HFF-Myc (cell line): ENCODE results near the gene MRM2.

Experiments
- DNase-seq: peaks from one replicate; pipeline ENCODE4 v3.0.0-alpha.2; 2011; ENCODE audit warnings: low read depth; ENCODE audit errors: extremely low read depth
- H3K4me3 ChIP-seq: replicated peaks from 2 replicates; pipeline ENCODE4 v1.5.1; 2011; ENCODE audit warnings: low read depth, mild to moderate bottlenecking, control low read depth, low read length
- TF ChIP-seq, protein P1 (sequence below): IDR thresholded peaks from 2 replicates; pipeline ENCODE4 v1.5.1; 2012; ENCODE audit warnings: mild to moderate bottlenecking, low read depth, low read length, control low read depth; ENCODE audit errors: missing control alignments

MRM2 gene

DNA sequence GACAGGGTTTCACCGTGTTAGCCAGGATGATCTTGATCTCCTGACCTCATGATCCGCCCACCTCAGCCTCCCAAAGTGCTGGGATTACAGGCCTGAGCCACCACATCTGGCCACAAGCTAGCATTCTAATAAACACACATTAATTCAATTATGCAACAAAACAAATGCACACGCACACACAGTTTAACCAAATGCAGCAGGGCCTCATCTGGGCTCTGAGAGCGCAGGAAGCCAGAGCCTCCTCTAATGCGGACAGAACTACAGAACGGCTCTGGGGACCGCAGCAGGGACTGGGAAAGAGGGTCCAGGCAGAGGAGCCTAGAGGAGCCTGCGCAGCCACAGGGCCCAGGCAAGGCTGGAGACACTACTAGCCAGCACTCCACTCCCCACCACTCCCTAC, 13.1 kb downstream of the MRM2 start:
- H3K4me3 ChIP-seq, result no peak overlapping the region

DNA sequence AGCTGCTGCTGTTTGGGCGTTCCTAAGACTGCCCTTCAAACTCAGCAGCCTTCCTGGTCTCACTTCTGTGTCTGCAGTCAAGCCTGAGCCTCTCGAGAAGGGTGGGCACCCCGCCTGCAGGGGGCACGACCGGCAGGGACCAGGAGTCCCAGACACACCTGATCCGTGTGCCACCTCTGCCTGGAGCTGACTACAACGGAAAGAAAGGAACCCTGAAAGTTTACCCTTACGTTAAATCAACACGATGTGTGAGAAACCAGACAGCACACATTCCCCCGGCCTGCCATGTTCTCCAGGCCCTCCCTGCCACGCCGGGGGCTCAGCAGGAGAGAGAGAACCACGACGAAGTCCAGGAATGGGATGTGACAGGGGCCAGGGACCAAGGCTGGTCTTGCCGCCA, 14.3 kb downstream of the MRM2 start:
- H3K4me3 ChIP-seq, result no peak overlapping the region
- TF ChIP-seq, protein P1, sequence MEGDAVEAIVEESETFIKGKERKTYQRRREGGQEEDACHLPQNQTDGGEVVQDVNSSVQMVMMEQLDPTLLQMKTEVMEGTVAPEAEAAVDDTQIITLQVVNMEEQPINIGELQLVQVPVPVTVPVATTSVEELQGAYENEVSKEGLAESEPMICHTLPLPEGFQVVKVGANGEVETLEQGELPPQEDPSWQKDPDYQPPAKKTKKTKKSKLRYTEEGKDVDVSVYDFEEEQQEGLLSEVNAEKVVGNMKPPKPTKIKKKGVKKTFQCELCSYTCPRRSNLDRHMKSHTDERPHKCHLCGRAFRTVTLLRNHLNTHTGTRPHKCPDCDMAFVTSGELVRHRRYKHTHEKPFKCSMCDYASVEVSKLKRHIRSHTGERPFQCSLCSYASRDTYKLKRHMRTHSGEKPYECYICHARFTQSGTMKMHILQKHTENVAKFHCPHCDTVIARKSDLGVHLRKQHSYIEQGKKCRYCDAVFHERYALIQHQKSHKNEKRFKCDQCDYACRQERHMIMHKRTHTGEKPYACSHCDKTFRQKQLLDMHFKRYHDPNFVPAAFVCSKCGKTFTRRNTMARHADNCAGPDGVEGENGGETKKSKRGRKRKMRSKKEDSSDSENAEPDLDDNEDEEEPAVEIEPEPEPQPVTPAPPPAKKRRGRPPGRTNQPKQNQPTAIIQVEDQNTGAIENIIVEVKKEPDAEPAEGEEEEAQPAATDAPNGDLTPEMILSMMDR, result no peak
- DNase-seq, result no peak

More for the DNA sequence above, 13.1 kb downstream of the MRM2 start:
- DNase-seq, result no peak
- TF ChIP-seq, protein P1, result no peak

DNA sequence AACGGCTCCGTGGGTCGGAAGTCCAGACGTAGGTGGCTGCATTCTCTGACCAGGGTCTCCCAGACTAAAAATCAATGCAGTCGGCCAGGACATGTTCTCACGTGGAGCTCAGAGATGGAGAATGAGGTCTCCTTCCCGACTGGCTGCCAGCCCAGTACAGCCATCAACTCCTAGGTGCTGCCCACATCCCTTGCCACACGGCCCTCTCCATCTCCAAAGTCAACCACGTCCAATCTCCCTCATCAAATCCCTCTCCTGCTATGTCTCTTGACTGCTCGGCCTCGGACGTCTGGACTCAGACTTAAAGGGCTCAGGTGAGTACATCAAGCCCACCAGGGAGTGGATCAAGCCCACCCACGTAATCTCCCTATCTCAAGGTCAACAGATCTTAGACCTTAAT, 16.2 kb downstream of the MRM2 start:
- TF ChIP-seq, protein P1, result no peak
- DNase-seq, result no peak
- H3K4me3 ChIP-seq, result no peak overlapping the region

DNA sequence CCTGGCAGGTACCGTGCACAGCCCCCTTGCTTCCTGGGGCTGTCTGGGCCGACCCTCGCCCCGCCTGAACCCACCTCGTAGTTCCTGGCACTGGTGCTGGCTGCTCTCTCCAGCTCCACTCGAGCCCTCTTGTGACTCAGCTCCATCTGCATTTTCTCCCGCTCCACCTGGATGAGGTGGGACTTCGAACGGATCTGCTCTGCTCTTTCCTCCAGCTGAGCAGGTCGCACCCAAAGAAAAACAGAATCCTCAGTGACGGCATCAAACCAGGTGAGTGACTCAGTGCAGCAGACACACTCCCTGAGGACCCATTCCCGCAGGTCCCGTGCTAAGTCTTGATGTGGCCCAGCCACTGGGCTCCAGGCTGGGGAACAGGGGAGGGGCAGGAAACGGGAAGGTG, 16.7 kb downstream of the MRM2 start:
- no peak overlapping the region for H3K4me3 ChIP-seq
- no peak for DNase-seq
- TF ChIP-seq, protein P1, result no peak

DNA sequence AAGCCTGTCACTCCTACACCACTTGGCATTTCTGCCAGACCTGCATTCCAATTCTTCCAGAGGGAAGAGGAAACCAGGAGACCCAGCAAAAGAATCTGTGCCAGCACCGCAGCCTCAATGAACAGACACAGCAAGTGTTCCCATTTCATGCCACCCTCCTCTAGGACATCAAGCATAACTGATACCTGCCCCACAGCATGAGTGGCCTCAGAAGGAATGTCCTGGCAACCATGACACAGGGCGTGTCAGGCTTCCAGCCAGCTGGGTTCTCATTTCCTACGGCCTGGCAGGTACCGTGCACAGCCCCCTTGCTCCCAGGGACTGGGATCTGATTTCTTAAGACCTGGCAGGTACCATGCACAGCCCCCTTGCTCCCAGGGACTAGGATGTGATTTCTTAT, 17.1 kb downstream of the MRM2 start:
- H3K4me3 ChIP-seq, result no peak overlapping the region
- TF ChIP-seq, protein P1, result no peak
- no peak for DNase-seq

DNA sequence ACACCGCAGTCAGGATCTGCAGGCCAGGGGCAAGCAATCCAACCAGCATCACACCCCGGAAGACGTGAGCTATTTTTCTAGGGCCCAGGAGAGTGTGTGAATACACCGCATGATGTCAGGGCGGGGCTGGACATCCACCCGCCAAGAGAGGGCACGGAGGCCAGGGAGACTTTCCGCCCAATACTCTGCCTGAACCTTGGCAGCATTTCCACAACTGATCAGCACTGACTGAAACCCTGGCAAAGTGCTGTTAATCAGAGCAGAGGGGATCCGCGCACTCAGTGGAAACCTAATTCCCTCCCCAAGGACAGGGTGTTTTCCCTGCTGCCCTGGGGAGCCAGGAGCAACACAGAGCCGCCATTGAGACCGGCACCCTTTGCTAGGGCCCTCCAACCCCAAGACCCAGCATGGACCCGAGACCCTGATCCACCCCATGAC, 17.5 kb downstream of the MRM2 start:
- no peak overlapping the region for H3K4me3 ChIP-seq
- TF ChIP-seq, protein P1, result no peak
- DNase-seq, result no peak

DNA sequence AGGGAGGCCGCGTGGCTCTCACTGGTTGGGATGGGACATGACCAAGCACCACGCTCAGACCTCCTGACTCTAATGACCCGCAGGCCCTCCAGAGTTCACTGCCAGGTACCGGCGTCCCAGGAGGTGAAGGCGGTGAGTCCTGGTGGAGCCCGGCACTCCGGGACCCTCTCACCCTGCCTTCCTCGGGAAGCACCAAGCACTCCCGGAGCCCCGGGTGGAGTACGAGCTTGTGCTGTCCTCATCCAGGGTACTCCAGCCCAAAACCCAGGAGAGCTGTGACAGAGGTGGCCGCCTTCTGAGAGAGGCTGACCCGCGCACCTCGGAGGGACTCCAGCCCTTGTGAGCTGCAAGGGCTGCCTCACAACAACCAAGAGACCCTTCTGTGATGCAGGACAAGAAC, 18.7 kb downstream of the MRM2 start:
- H3K4me3 ChIP-seq, result no peak overlapping the region
- DNase-seq, result no peak
- TF ChIP-seq, protein P1, result no peak
